ENCODE measurements around the gene PAXIP1.
A peak's percentile ranks its signal among the peaks of the same experiment; 100 is the strongest.

The PAXIP1 gene

GRCh38 chr7:154990964-154991540, 11.9 kb downstream of the PAXIP1 start:
- no peak overlapping the region for H2AK5ac ChIP-seq (ENCODE audit: low read length, severe bottlenecking)
- no peak overlapping the region for H2AFZ ChIP-seq (ENCODE audit: low read depth, low read length)
- H3K4me3 ChIP-seq (ENCODE audit: insufficient read depth in 1 of 2, low read depth in 1 of 2, low read length in 2 of 2): no peak overlapping the region
- H3K27ac ChIP-seq (ENCODE audit: low read length, poor library complexity, severe bottlenecking): no peak overlapping the region
- no peak overlapping the region for H3K18ac ChIP-seq (ENCODE audit: low read depth in 1 of 2, low read length in 2 of 2)
- no peak for DNase-seq
- H3K9ac ChIP-seq (ENCODE audit: low read length): no peak overlapping the region
- peaks cover 11 to 73% of the 10 kb centered on the region in 2 experiments for H3K36me3 ChIP-seq (ENCODE audit: control insufficient read depth in 1 of 2, insufficient read depth in 2 of 2, low read depth in 1 of 2, low read length in 2 of 2)
- no peaks in the 10 kb centered on the region for H3K9me3 ChIP-seq (ENCODE audit: control insufficient read depth, low read length)
- no peaks in the 10 kb centered on the region for H3K27me3 ChIP-seq (ENCODE audit: control insufficient read depth in 1 of 2, insufficient read depth in 1 of 2, low read length in 2 of 2)
- peaks cover 28% of the 10 kb centered on the region for H3K79me1 ChIP-seq (replicated peaks; ENCODE audit: low read length, poor library complexity, severe bottlenecking)
- H3K4me1 ChIP-seq (ENCODE audit: control insufficient read depth, insufficient read depth, low read depth, low read length): no peaks in the 10 kb centered on the region
- H2BK15ac ChIP-seq (ENCODE audit: low read depth, poor library complexity, severe bottlenecking): no peak overlapping the region
- no peak overlapping the region for H3K4me2 ChIP-seq (ENCODE audit: low read length, poor library complexity, severe bottlenecking)
- no peak overlapping the region for H4K91ac ChIP-seq (ENCODE audit: low read length)
- H3K14ac ChIP-seq (ENCODE audit: low read length in 2 of 2): no peak overlapping the region
- no peak overlapping the region for H2BK120ac ChIP-seq (ENCODE audit: low read depth, low read length)
- no peak overlapping the region for H2BK12ac ChIP-seq (ENCODE audit: low read length in 2 of 2)
- H3K4ac ChIP-seq (ENCODE audit: low read depth in 1 of 2, low read length in 2 of 2): no peak overlapping the region
- no peak overlapping the region for H4K8ac ChIP-seq (ENCODE audit: low read length)
- H3K23ac ChIP-seq (ENCODE audit: low read length in 2 of 2): no peak overlapping the region
- no peak overlapping the region for H2BK5ac ChIP-seq (ENCODE audit: low read depth, low read length, poor library complexity, severe bottlenecking)
- 97% methylated on average over 2 of the region's 3 CpGs for WGBS

GRCh38 chr7:154987571-154987970, 15.4 kb downstream of the PAXIP1 start:
- Histone ChIP-seq H2BK5ac (ENCODE audit: low read depth, low read length, poor library complexity, severe bottlenecking) (no peak overlapping the region), H3K79me1 (replicated peaks; ENCODE audit: low read length, poor library complexity, severe bottlenecking) (peaks cover 21% of the 10 kb centered on the region), H3K4me2 (ENCODE audit: low read length, poor library complexity, severe bottlenecking) (no peak overlapping the region), H2BK12ac (ENCODE audit: low read length in 2 of 2) (no peak overlapping the region), H3K4ac (ENCODE audit: low read depth in 1 of 2, low read length in 2 of 2) (no peak overlapping the region), H3K36me3 (ENCODE audit: control insufficient read depth in 1 of 2, insufficient read depth in 2 of 2, low read depth in 1 of 2, low read length in 2 of 2) (peaks cover 6 to 49% of the 10 kb centered on the region in 2 experiments), H4K91ac (ENCODE audit: low read length) (no peak overlapping the region), H3K4me1 (ENCODE audit: control insufficient read depth, insufficient read depth, low read depth, low read length) (no peaks in the 10 kb centered on the region), H3K27ac (ENCODE audit: low read length, poor library complexity, severe bottlenecking) (no peak overlapping the region), H2AFZ (ENCODE audit: low read depth, low read length) (no peak overlapping the region), H3K18ac (ENCODE audit: low read depth in 1 of 2, low read length in 2 of 2) (no peak overlapping the region), H3K9me3 (ENCODE audit: control insufficient read depth, low read length) (no peaks in the 10 kb centered on the region), H3K9ac (ENCODE audit: low read length) (no peak overlapping the region), H2BK120ac (ENCODE audit: low read depth, low read length) (no peak overlapping the region), H3K27me3 (ENCODE audit: control insufficient read depth in 1 of 2, insufficient read depth in 1 of 2, low read length in 2 of 2) (no peaks in the 10 kb centered on the region), H3K4me3 (ENCODE audit: insufficient read depth in 1 of 2, low read depth in 1 of 2, low read length in 2 of 2) (no peak overlapping the region), H2AK5ac (ENCODE audit: low read length, severe bottlenecking) (no peak overlapping the region), H4K8ac (ENCODE audit: low read length) (no peak overlapping the region), H3K14ac (ENCODE audit: low read length in 2 of 2) (no peak overlapping the region), H2BK15ac (ENCODE audit: low read depth, poor library complexity, severe bottlenecking) (no peak overlapping the region), H3K23ac (ENCODE audit: low read length in 2 of 2) (no peak overlapping the region)
- DNase-seq: no peak
- 95% methylated on average over 3 of the region's 3 CpGs for WGBS

- no peak overlapping the region for H3K27ac ChIP-seq (ENCODE audit: low read length, poor library complexity, severe bottlenecking)
- H3K9ac ChIP-seq (ENCODE audit: low read length): no peak overlapping the region
These were observed 16.6 kb downstream of the PAXIP1 start for GRCh38 chr7:154986200-154986945.

GRCh38 chr7:154985230-154985629, 17.7 kb downstream of the PAXIP1 start:
- Histone ChIP-seq H3K4ac (ENCODE audit: low read depth in 1 of 2, low read length in 2 of 2) (no peak overlapping the region), H3K4me1 (ENCODE audit: control insufficient read depth, insufficient read depth, low read depth, low read length) (no peaks in the 10 kb centered on the region), H3K9ac (ENCODE audit: low read length) (no peak overlapping the region), H2BK15ac (ENCODE audit: low read depth, poor library complexity, severe bottlenecking) (no peak overlapping the region), H3K14ac (ENCODE audit: low read length in 2 of 2) (no peak overlapping the region), H3K4me3 (ENCODE audit: insufficient read depth in 1 of 2, low read depth in 1 of 2, low read length in 2 of 2) (no peak overlapping the region), H2AFZ (ENCODE audit: low read depth, low read length) (no peak overlapping the region), H2BK5ac (ENCODE audit: low read depth, low read length, poor library complexity, severe bottlenecking) (no peak overlapping the region), H3K4me2 (ENCODE audit: low read length, poor library complexity, severe bottlenecking) (no peak overlapping the region), H4K91ac (ENCODE audit: low read length) (peak overlapping the region; percentile 89), H3K79me1 (replicated peaks; ENCODE audit: low read length, poor library complexity, severe bottlenecking) (peaks cover 17% of the 10 kb centered on the region), H3K27me3 (ENCODE audit: control insufficient read depth in 1 of 2, insufficient read depth in 1 of 2, low read length in 2 of 2) (no peaks in the 10 kb centered on the region), H3K27ac (ENCODE audit: low read length, poor library complexity, severe bottlenecking) (no peak overlapping the region), H2BK120ac (ENCODE audit: low read depth, low read length) (no peak overlapping the region), H3K18ac (ENCODE audit: low read depth in 1 of 2, low read length in 2 of 2) (no peak overlapping the region), H3K9me3 (ENCODE audit: control insufficient read depth, low read length) (no peaks in the 10 kb centered on the region), H4K8ac (ENCODE audit: low read length) (peak overlapping the region; percentile 24), H3K23ac (ENCODE audit: low read length in 2 of 2) (no peak overlapping the region), H2AK5ac (ENCODE audit: low read length, severe bottlenecking) (no peak overlapping the region), H3K36me3 (ENCODE audit: control insufficient read depth in 1 of 2, insufficient read depth in 2 of 2, low read depth in 1 of 2, low read length in 2 of 2) (peaks cover 9 to 46% of the 10 kb centered on the region in 2 experiments), H2BK12ac (ENCODE audit: low read length in 2 of 2) (no peak overlapping the region)
- WGBS: 91% methylated on average over 6 of the region's 6 CpGs
- no peak for DNase-seq

More at GRCh38 chr7:154986200-154986945, 16.6 kb downstream of the PAXIP1 start:
- H4K8ac ChIP-seq (ENCODE audit: low read length): no peak overlapping the region
- H3K79me1 ChIP-seq (replicated peaks; ENCODE audit: low read length, poor library complexity, severe bottlenecking): peaks cover 20% of the 10 kb centered on the region
- WGBS: 95% methylated on average over 6 of the region's 6 CpGs
- no peak overlapping the region for H3K4me3 ChIP-seq (ENCODE audit: insufficient read depth in 1 of 2, low read depth in 1 of 2, low read length in 2 of 2)
- no peak overlapping the region for H3K23ac ChIP-seq (ENCODE audit: low read length in 2 of 2)
- DNase-seq: no peak
- H2AK5ac ChIP-seq (ENCODE audit: low read length, severe bottlenecking): no peak overlapping the region
- H2BK12ac ChIP-seq (ENCODE audit: low read length in 2 of 2): no peak overlapping the region
- no peaks in the 10 kb centered on the region for H3K4me1 ChIP-seq (ENCODE audit: control insufficient read depth, insufficient read depth, low read depth, low read length)
- no peak overlapping the region for H3K18ac ChIP-seq (ENCODE audit: low read depth in 1 of 2, low read length in 2 of 2)
- no peak overlapping the region for H2BK15ac ChIP-seq (ENCODE audit: low read depth, poor library complexity, severe bottlenecking)
- H3K27me3 ChIP-seq (ENCODE audit: control insufficient read depth in 1 of 2, insufficient read depth in 1 of 2, low read length in 2 of 2): no peaks in the 10 kb centered on the region
- H3K14ac ChIP-seq (ENCODE audit: low read length in 2 of 2): no peak overlapping the region
- no peak overlapping the region for H4K91ac ChIP-seq (ENCODE audit: low read length)
- H3K9me3 ChIP-seq (ENCODE audit: control insufficient read depth, low read length): no peaks in the 10 kb centered on the region
- no peak overlapping the region for H3K4me2 ChIP-seq (ENCODE audit: low read length, poor library complexity, severe bottlenecking)
- H3K4ac ChIP-seq (ENCODE audit: low read depth in 1 of 2, low read length in 2 of 2): no peak overlapping the region
- no peak overlapping the region for H2BK120ac ChIP-seq (ENCODE audit: low read depth, low read length)
- no peak overlapping the region for H2AFZ ChIP-seq (ENCODE audit: low read depth, low read length)
- peaks cover 6 to 49% of the 10 kb centered on the region in 2 experiments for H3K36me3 ChIP-seq (ENCODE audit: control insufficient read depth in 1 of 2, insufficient read depth in 2 of 2, low read depth in 1 of 2, low read length in 2 of 2)
- no peak overlapping the region for H2BK5ac ChIP-seq (ENCODE audit: low read depth, low read length, poor library complexity, severe bottlenecking)

Measured in mesenchymal stem cell (in vitro differentiated cells and primary cell).